DMS114 treated with DMSO at 0.1 percent for 48 hours (cell line): Measurements from ENCODE around the gene GPC6.

ENCODE experiments used
- DNase-seq: peaks from one replicate; lab custom pipeline; 2025; ENCODE audit not compliant: unreplicated experiment; lab: John Stamatoyannopoulos, UW

GPC6 gene

GRCh38 chr13:93767917-93768409, 541.4 kb downstream of the GPC6 start:
- no peak for DNase-seq

- DNase-seq: no peak
These were observed 542.5 kb downstream of the GPC6 start for GRCh38 chr13:93769101-93769500.

- no peak for DNase-seq
These were observed 543.0 kb downstream of the GPC6 start for GRCh38 chr13:93769607-93770006.

- no peak for DNase-seq
These were observed 544.6 kb downstream of the GPC6 start for GRCh38 chr13:93771227-93771626.

GRCh38 chr13:93771782-93772181, 545.2 kb downstream of the GPC6 start:
- no peak for DNase-seq

GRCh38 chr13:93774506-93774905, 547.9 kb downstream of the GPC6 start:
- DNase-seq: no peak

- no peak for DNase-seq
These were observed 548.4 kb downstream of the GPC6 start for GRCh38 chr13:93775027-93775426.

- no peak for DNase-seq
These were observed 549.0 kb downstream of the GPC6 start for GRCh38 chr13:93775507-93776108.

GRCh38 chr13:93776936-93777335, 550.3 kb downstream of the GPC6 start:
- DNase-seq: no peak

GRCh38 chr13:93777504-93777903, 550.9 kb downstream of the GPC6 start:
- DNase-seq: no peak

GRCh38 chr13:93778548-93778947, 551.9 kb downstream of the GPC6 start:
- DNase-seq: no peak

GRCh38 chr13:93784191-93784590, 557.6 kb downstream of the GPC6 start:
- DNase-seq: no peak

GRCh38 chr13:93786846-93787489, 560.4 kb downstream of the GPC6 start:
- no peak for DNase-seq

GRCh38 chr13:93788456-93788855, 561.8 kb downstream of the GPC6 start:
- DNase-seq: no peak

GRCh38 chr13:93789058-93789457, 562.5 kb downstream of the GPC6 start:
- no peak for DNase-seq

- no peak for DNase-seq
These were observed 567.7 kb downstream of the GPC6 start for GRCh38 chr13:93794197-93794885.

GRCh38 chr13:93797463-93797862, 570.9 kb downstream of the GPC6 start:
- no peak for DNase-seq

- DNase-seq: no peak
These were observed 573.7 kb downstream of the GPC6 start for GRCh38 chr13:93800342-93800741.

- no peak for DNase-seq
These were observed 579.1 kb downstream of the GPC6 start for GRCh38 chr13:93805736-93806135.

GRCh38 chr13:93806861-93807260, 580.3 kb downstream of the GPC6 start:
- no peak for DNase-seq

GRCh38 chr13:93810264-93810663, 583.7 kb downstream of the GPC6 start:
- no peak for DNase-seq

- no peak for DNase-seq
These were observed 584.6 kb downstream of the GPC6 start for GRCh38 chr13:93811071-93811737.
